Transverse colon (tissue), 4 donors: ENCODE results near the gene FAM131A.

Source experiments
- EP300 ChIP-seq: sonication (generic); formaldehyde crosslinking; IDR thresholded peaks from one replicate; pipeline ENCODE4 v1.6.1; 2017; ENCODE audit warnings: antibody characterized with exemption, low read depth
- POLR2A ChIP-seq: fragments of 450-650 bp; IDR thresholded peaks from one replicate; pipeline ENCODE4 v1.6.1; 2016; ENCODE audit warnings: antibody characterized with exemption, mild to moderate bottlenecking, moderate library complexity
- POLR2AphosphoS5 ChIP-seq, 3 donors: sonication (generic); formaldehyde crosslinking; IDR thresholded peaks; one replicate each; pipeline ENCODE4 v1.6.1; 2016; ENCODE audit warnings: antibody characterized with exemption in 3 of 3
- TF ChIP-seq, protein P1 (sequence below), 5 experiments: fragments of 200-600 bp in 3 of 5; fragments of 450-650 bp in 2 of 5; sonication (generic) in 3 of 5; IDR thresholded peaks; 1 replicate in 2 of 5; 2 replicates in 3 of 5; pipeline ENCODE4 v1.5.1; 2016 to 2017; ENCODE audit warnings: antibody characterized with exemption in 5 of 5, inconsistent platforms in 3 of 5, mild to moderate bottlenecking in 2 of 5, moderate library complexity in 1 of 5

DNA sequence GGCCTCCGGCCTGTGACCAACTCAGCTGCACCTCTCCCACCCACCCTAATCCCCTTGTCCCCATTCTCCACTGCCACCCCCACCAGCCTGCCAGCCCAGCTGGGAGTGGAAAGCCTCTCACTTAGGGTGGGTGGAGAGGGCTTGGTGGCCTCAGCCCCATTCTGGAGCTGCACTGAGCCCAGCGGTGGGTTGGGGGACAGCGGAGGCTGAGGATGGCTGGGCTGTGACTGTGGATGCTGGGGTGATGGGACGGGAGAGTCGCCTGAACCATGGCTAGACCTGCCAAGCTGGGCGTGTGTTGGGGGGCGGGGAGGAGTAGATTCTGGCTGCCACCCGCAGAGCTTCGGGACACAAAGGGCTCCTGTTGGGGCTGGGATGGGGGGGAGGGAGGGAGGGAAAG lies 22.2 kb downstream of the FAM131A start:
- TF ChIP-seq, protein P1, sequence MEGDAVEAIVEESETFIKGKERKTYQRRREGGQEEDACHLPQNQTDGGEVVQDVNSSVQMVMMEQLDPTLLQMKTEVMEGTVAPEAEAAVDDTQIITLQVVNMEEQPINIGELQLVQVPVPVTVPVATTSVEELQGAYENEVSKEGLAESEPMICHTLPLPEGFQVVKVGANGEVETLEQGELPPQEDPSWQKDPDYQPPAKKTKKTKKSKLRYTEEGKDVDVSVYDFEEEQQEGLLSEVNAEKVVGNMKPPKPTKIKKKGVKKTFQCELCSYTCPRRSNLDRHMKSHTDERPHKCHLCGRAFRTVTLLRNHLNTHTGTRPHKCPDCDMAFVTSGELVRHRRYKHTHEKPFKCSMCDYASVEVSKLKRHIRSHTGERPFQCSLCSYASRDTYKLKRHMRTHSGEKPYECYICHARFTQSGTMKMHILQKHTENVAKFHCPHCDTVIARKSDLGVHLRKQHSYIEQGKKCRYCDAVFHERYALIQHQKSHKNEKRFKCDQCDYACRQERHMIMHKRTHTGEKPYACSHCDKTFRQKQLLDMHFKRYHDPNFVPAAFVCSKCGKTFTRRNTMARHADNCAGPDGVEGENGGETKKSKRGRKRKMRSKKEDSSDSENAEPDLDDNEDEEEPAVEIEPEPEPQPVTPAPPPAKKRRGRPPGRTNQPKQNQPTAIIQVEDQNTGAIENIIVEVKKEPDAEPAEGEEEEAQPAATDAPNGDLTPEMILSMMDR (IDR thresholded peaks at IDR 0.05) = no peak
- TF ChIP-seq POLR2A = no peak
- no peak for TF ChIP-seq EP300
- TF ChIP-seq POLR2AphosphoS5 (IDR thresholded peaks at IDR 0.05) = no peak
